Effector memory CD8-positive, alpha-beta T cell (primary cell): ENCODE measurements around the gene NECAB2.
A peak's percentile ranks its signal among the peaks of the same experiment; 100 is the strongest.

Experiments used
- ATAC-seq: fragments of 150-1000 bp; cut with Tn5 transposase; replicated peaks from 2 replicates; pipeline ENCODE4 v1.10.0; 2021; ENCODE audit warnings: mild to moderate bottlenecking, moderate library complexity
- DNase-seq, 3 experiments: peaks; one replicate each; pipeline ENCODE4 v3.0.0; 2021
- H3K27ac Mint-ChIP-seq, 2 donors: one replicate each; pipeline ENCODE4 v1.8.0; 2022; ENCODE audit warnings: mild to moderate bottlenecking in 2 of 2, mixed read lengths in 2 of 2, moderate library complexity in 2 of 2
- H3K27me3 Mint-ChIP-seq, 2 donors: one replicate each; pipeline ENCODE4 v1.8.0; 2022; ENCODE audit warnings: mixed read lengths in 2 of 2
- H3K36me3 Mint-ChIP-seq: one replicate; pipeline ENCODE4 v1.8.0; 2022; ENCODE audit warnings: mild to moderate bottlenecking, moderate library complexity, mixed read lengths; ENCODE audit not compliant: insufficient read depth
- H3K4me1 Mint-ChIP-seq, 2 donors: one replicate each; pipeline ENCODE4 v1.8.0; 2022; ENCODE audit warnings: low read depth in 2 of 2, mixed read lengths in 2 of 2
- H3K4me3 Mint-ChIP-seq, 2 donors: one replicate each; pipeline ENCODE4 v1.8.0; 2022; ENCODE audit warnings: mild to moderate bottlenecking in 2 of 2, mixed read lengths in 2 of 2, moderate library complexity in 2 of 2
- H3K9me3 Mint-ChIP-seq, 2 donors: one replicate each; pipeline ENCODE4 v1.8.0; 2022; ENCODE audit warnings: mixed read lengths in 2 of 2
- total RNA-seq, 9 experiments: gene quantifications; one replicate each; lab custom pipeline; 2026; lab: John Stamatoyannopoulos, UW

The NECAB2 gene
- 0 to 0.13 (median 0) reads per million in 9 experiments for total RNA-seq

- DNase-seq (no peak), ATAC-seq (no peak)
- Mint-ChIP-seq H3K4me1 (peaks cover 0 to 4% of the 10 kb centered on the region in 2 donors), H3K36me3 (no peaks in the 10 kb centered on the region), H3K27ac (no peak within 1 kb of the TSS), H3K9me3 (no peaks in the 10 kb centered on the region), H3K27me3 (peaks cover 19 to 50% of the 10 kb centered on the region in 2 donors), H3K4me3 (peak within 1 kb of the TSS; percentile 46 to 57)
Measured at GRCh38 chr16:83967838-83968305, at the start of gene NECAB2. Gene NECAB2 (plus strand): TSS chr16:83968244. CDS start chr16:83968649, 405 bp downstream.

- DNase-seq (no peak), ATAC-seq (no peak)
- Mint-ChIP-seq H3K36me3 (peaks cover 1% of the 10 kb centered on the region), H3K27ac (peak overlapping the region in 1 of 2 donors; percentile 35), H3K4me1 (peaks cover 12 to 24% of the 10 kb centered on the region in 2 donors), H3K27me3 (no peaks in the 10 kb centered on the region), H3K4me3 (no peak overlapping the region), H3K9me3 (no peaks in the 10 kb centered on the region)
Measured at GRCh38 chr16:83920894-83921491, 47.1 kb upstream of the NECAB2 start.

DNA sequence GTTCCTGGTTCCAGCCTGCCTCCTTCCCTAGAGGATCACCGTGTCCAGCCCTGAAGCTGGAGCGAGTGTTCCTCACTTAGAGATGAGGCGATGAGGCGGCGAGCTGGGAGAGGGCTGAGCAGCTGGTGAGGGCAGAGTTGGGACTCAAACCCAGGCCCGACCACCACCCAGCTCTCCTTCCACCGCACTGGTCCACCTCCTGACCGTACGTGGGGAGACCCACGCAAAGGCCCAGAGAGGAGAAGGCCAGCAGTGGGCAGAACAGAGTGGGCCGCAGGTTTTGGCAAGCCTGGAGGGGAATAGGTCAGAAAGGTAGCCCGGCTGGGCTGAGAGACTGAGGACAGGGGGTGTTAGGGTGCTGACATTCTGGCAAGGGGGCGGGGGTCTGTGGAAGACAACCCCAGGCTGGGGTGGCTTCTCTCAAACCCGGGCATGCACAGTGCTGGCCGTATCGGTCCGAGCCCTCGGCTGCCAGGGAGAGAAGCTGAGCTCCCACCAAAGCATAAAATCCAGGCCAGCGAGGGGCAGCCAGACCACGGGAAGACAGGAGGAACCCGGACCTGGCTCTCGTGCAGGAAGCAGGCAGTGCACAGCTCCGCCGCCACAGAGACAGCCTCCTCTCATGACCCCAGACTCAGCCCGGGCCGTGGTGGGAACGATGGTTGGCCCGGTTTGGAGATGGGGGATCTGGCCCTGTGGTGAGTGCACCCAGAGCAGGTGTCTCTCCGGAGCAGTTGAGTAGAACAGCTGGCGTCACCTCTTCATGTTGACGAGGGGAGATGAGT is 44.3 kb upstream of the NECAB2 start:
- H3K9me3 Mint-ChIP-seq = no peaks in the 10 kb centered on the region
- peaks cover 13 to 24% of the 10 kb centered on the region in 2 donors for H3K4me1 Mint-ChIP-seq
- ATAC-seq (no peak), DNase-seq (no peak)
- H3K27me3 Mint-ChIP-seq = no peaks in the 10 kb centered on the region
- no peak overlapping the region for H3K4me3 Mint-ChIP-seq
- peak overlapping the region in 1 of 2 donors; percentile 44 for H3K27ac Mint-ChIP-seq
- H3K36me3 Mint-ChIP-seq = peaks cover 6% of the 10 kb centered on the region

DNA sequence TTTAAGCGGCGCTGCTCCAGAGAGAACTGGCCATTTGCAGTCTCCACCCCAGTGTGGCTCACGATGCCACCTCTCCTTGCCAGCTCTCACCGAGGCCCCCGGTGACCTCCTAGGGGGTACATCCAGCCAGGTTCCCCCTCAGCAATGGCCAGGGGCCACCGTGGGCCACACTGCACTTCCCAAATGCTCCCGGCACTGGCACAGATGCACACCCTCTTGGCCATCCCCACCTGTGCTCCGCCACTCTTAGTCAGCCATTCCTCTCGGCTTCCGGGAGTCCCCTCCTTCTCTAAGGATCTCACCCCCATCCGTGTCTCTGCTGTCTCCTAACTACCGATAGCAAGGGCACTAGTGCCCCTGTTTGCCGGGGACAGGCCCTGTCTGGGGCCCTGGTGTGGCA is 43.4 kb upstream of the NECAB2 start:
- peak overlapping the region in 1 of 2 donors; percentile 13 for H3K27ac Mint-ChIP-seq
- H3K4me1 Mint-ChIP-seq = peaks cover 8 to 24% of the 10 kb centered on the region in 2 donors
- no peak overlapping the region for H3K4me3 Mint-ChIP-seq
- DNase-seq (no peak), ATAC-seq (no peak)
- no peaks in the 10 kb centered on the region for H3K27me3 Mint-ChIP-seq
- peaks cover 6% of the 10 kb centered on the region for H3K36me3 Mint-ChIP-seq
- no peaks in the 10 kb centered on the region for H3K9me3 Mint-ChIP-seq

GRCh38 chr16:83925095-83925905 is 42.7 kb upstream of the NECAB2 start:
- H3K4me3 Mint-ChIP-seq = no peak overlapping the region

DNA sequence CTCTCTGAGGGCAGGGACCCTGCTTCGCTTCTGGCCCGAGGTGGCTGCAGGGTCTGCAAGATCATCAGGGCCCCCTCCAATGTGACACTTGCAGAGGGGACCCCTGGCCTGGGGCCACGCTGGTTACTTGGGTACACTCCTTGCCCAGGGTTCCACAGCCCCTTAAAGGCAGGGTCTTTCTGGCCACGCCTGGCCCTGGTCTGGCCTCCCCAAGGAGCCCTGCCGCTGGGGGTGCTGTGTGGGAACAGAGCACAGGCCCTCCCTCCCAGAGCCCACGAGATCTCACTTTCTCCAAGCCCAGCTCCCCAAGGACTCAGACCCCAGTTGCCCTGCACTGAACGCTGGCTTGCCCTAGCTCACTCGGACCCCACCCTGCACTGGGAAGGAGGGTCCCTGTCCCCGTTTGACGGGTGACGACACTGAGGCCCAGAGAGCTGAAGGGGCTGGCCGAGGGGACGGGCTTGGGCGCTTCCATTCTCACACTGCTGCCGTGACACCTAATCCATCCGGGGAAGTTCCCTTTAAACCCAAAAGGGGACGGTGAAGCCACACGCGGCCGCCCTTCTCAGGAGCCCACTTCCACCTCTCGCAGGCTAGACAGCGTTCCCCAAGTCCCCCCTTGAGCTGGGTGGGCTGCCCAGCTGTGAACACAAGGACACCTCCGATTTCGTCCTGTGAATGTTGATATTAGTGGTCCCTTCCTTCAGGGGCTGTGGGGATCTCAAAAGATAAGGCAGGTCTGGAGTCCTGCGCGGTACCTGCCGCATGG is 41.9 kb upstream of the NECAB2 start:
- Mint-ChIP-seq H3K4me1 (peaks cover 8 to 17% of the 10 kb centered on the region in 2 donors), H3K27me3 (no peaks in the 10 kb centered on the region), H3K4me3 (no peak overlapping the region), H3K27ac (no peak overlapping the region), H3K36me3 (peaks cover 6% of the 10 kb centered on the region), H3K9me3 (no peaks in the 10 kb centered on the region)
- no peak for DNase-seq
- ATAC-seq = no peak

More at GRCh38 chr16:83925095-83925905, 42.7 kb upstream of the NECAB2 start:
- peaks cover 8 to 24% of the 10 kb centered on the region in 2 donors for H3K4me1 Mint-ChIP-seq
- ATAC-seq (no peak), DNase-seq (no peak)
- H3K36me3 Mint-ChIP-seq = peaks cover 6% of the 10 kb centered on the region
- H3K27ac Mint-ChIP-seq = peak overlapping the region in 1 of 2 donors; percentile 13
- no peaks in the 10 kb centered on the region for H3K9me3 Mint-ChIP-seq
- no peaks in the 10 kb centered on the region for H3K27me3 Mint-ChIP-seq

GRCh38 chr16:83926726-83927397 is 41.2 kb upstream of the NECAB2 start:
- DNase-seq (peak; percentile 43 to 58 (median 44)), ATAC-seq (peak; percentile 61)
- peaks cover 6% of the 10 kb centered on the region for H3K36me3 Mint-ChIP-seq
- H3K27ac Mint-ChIP-seq = no peak overlapping the region
- no peak overlapping the region for H3K4me3 Mint-ChIP-seq
- H3K4me1 Mint-ChIP-seq = peaks cover 8 to 17% of the 10 kb centered on the region in 2 donors
- H3K27me3 Mint-ChIP-seq = no peaks in the 10 kb centered on the region
- H3K9me3 Mint-ChIP-seq = no peaks in the 10 kb centered on the region

- Mint-ChIP-seq H3K9me3 (no peaks in the 10 kb centered on the region), H3K27me3 (no peaks in the 10 kb centered on the region), H3K36me3 (peaks cover 6% of the 10 kb centered on the region), H3K27ac (no peak overlapping the region), H3K4me1 (peaks cover 8 to 12% of the 10 kb centered on the region in 2 donors), H3K4me3 (no peak overlapping the region)
- no peak for ATAC-seq
- no peak for DNase-seq
Measured at GRCh38 chr16:83928341-83929055, 39.5 kb upstream of the NECAB2 start.

GRCh38 chr16:83929811-83930555 is 38.1 kb upstream of the NECAB2 start:
- no peak overlapping the region for H3K27ac Mint-ChIP-seq
- peaks cover 8 to 12% of the 10 kb centered on the region in 2 donors for H3K4me1 Mint-ChIP-seq
- H3K36me3 Mint-ChIP-seq = peaks cover 6% of the 10 kb centered on the region
- DNase-seq (no peak), ATAC-seq (no peak)
- no peaks in the 10 kb centered on the region for H3K9me3 Mint-ChIP-seq
- peaks cover 8 to 11% of the 10 kb centered on the region in 2 donors for H3K27me3 Mint-ChIP-seq
- H3K4me3 Mint-ChIP-seq = no peak overlapping the region

DNA sequence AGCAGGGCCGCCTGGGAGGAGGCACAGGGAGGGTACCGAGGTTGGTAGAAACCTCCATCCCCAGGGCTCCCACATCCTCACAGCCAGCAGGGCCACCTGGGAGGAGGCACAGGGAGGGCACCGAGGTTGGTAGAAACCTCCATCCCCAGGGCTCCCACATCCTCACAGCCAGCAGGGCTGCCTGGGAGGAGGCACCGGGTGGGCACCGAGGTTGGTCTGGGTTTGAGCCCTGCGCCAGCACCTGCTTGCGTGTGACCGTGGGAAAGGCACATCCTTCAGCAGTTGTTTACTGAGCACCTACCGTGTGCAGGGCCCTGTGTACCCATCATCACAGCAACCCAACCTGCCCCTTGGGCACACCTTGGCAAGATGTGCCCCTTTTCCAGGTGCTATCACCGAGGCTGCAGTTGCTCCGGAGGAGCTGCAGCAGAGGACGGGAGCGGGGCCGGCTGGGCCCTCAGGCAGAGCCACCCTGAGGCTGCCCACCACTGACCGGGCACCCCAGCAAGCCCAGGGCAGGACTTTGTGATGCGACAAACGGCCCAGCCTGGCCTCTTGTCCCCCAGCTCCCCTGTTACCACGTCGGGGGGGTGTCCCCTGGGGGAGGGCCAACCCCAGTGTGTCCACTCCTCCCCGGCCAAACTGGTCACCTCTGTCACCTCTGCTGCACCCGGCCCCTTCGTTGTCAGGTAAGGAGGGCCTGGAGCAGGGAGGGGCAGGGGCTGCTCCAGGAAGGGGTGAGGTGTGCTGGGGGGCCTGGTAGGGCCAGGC is 37.1 kb upstream of the NECAB2 start:
- H3K36me3 Mint-ChIP-seq = peaks cover 11% of the 10 kb centered on the region
- no peak overlapping the region for H3K27ac Mint-ChIP-seq
- H3K27me3 Mint-ChIP-seq = peaks cover 12 to 17% of the 10 kb centered on the region in 2 donors
- ATAC-seq (no peak), DNase-seq (no peak)
- peaks cover 5 to 6% of the 10 kb centered on the region in 2 donors for H3K4me1 Mint-ChIP-seq
- no peaks in the 10 kb centered on the region for H3K9me3 Mint-ChIP-seq
- no peak overlapping the region for H3K4me3 Mint-ChIP-seq

GRCh38 chr16:83931556-83931955 is 36.5 kb upstream of the NECAB2 start:
- ATAC-seq (no peak), DNase-seq (no peak)
- peaks cover 1% of the 10 kb centered on the region in 2 donors for H3K4me1 Mint-ChIP-seq
- H3K27me3 Mint-ChIP-seq = peaks cover 14 to 22% of the 10 kb centered on the region in 2 donors
- H3K4me3 Mint-ChIP-seq = no peak overlapping the region
- H3K36me3 Mint-ChIP-seq = peaks cover 9% of the 10 kb centered on the region
- no peak overlapping the region for H3K27ac Mint-ChIP-seq
- no peaks in the 10 kb centered on the region for H3K9me3 Mint-ChIP-seq
